ENCODE results near the gene SDHB.

The SDHB gene

GRCh38 chr1:17009706-17010105, 44.1 kb downstream of the SDHB start:
- DNase-seq = no peak

- no peak for DNase-seq
Measured at GRCh38 chr1:17008208-17008855, 45.5 kb downstream of the SDHB start.

DNA sequence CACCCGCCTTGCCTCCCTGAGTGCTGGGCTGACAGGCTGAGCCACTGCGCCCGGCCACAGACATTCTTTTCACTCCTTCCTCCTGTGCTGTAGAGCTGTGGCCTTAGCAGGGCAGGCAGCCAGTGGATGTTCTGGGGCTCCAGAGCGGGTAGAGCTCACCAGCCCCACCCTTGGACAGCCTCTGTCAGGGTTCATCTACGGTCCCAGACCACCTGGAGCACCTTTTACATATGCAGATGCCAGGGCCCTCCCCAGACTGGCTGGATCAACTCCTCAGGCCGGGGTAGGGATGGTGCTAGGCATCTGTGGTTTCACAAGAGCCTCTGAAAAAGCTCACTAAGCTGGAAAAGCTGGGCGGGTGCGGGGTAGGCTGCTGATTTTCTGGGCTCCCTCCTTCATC, 46.7 kb downstream of the SDHB start:
- DNase-seq = no peak

DNA sequence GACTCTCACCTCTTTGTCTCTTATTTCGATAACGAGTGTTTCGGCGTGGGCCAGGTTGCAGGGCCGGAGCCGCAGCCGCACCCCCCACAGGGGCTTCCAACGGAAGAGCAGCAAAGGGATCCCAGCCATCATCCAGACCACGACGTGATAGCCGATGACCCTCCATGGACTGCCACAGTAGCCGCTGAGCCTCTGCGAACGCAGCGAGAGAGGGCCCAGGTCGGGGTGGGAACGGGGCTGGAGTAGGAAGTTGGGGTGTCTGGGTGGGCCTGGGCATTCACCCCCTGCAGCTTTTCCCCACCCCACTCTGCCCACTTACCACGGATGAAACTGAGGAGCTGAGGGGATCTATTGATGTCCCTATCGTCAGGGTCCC, 48.5 kb downstream of the SDHB start:
- no peak for DNase-seq

GRCh38 chr1:17004466-17005364, 49.1 kb downstream of the SDHB start:
- no peak for DNase-seq

DNA sequence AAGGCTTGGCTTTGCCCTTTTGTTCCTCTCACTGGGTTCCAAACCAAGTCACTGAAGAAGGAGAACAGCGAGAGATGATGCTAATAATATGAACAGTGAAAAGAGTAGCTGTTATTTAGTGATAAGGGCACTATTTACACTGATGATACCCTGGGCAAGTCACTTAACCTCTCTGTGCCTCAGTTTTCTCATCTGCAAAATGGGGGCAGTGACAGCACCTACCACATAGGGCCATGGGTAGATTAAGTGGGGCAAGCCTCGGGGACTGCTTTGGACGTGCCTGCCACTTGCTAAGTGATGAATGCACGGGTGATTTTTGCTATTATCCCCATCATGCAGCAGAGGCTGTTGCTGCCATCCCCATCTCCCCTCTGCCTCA, 51.3 kb downstream of the SDHB start:
- DNase-seq = no peak

GRCh38 chr1:17001760-17002523, 51.9 kb downstream of the SDHB start:
- no peak for DNase-seq

DNA sequence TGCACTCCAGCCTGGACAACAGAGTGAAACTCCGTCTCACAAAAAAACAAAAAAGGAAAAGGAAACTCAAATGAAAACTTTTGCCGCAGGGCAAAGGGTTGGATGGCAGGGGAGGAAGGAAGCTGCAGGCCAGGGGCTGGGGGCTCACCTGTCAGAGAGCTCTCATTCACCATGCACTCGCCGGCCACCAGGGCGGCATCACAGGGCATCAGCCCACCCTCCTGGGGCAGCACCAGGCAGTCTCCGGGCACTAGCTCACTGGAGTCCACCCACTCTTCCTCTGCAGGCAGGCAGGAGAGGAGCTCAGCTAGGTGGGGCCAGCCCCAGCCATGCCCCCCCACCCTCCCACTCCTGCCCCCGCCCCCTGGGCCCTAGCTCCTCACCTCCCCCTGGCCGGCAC, 54.0 kb downstream of the SDHB start:
- DNase-seq = no peak

GRCh38 chr1:16998589-16998988, 55.2 kb downstream of the SDHB start:
- DNase-seq = no peak

DNA sequence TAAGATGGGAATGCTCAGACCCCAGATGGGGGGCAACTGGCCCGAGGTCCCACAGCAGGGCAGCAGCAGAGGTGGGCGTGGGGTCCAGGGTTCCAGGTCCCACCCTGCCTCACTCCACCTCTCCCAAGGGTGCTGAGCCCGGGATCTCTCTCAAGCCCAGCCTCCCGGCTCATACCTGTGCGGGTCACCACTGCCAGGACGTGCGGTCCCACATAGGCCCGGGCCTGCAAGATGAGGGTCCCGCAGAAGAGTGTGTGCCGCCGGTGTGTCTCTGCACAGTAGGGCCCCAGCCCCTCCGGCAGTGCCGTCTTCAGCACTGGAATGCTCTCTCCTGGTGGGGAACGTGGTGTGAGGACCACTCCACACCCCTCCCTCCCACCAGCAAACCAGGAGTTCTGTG, 57.0 kb downstream of the SDHB start:
- no peak for DNase-seq

GRCh38 chr1:16993521-16994038, 60.3 kb downstream of the SDHB start:
- DNase-seq = no peak

DNA sequence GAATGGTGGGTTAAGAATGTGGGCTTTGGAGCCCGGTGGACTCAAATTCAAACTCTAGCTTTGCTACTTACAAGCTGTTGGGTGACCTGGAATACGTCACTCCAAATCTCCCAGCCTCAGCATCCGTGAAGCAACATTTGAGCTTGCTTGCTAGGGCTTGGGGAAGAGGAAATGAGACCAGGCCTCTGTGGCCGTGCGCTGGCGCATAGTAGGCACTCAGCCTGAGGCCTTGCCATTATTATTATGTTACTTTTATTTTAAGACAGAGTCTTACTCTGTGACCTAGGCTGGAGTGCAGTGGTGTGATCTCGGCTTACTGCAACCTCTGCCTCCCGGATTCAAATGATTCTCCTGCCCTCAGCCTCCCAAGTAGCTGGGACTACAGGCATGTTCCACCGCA, 61.2 kb downstream of the SDHB start:
- no peak for DNase-seq

GRCh38 chr1:16992102-16992501, 61.7 kb downstream of the SDHB start:
- no peak for DNase-seq

DNA sequence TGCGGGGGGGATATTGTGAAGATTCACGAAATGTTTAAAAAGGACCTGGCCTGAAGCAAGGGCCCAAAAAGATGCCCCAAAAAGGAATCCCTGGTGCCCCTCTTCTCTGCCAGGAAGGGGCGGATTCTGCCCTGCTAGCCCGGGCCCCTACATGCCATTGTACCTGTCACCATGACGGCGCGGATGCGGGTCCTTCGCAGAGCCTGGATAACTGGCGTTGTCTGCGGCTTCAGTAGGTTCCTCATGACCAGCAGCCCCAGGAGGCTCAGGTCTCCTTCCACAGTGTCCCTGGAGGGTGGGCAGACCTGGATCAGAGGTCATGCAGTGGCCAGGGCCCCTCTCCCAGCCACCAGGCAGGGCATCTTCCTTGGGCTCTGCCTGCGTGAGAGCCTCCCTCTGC, 62.3 kb downstream of the SDHB start:
- no peak for DNase-seq

GRCh38 chr1:16989676-16990391, 64.0 kb downstream of the SDHB start:
- no peak for DNase-seq

- DNase-seq = no peak
Measured at GRCh38 chr1:16988210-16988609, 65.6 kb downstream of the SDHB start.

GRCh38 chr1:16986962-16987361, 66.9 kb downstream of the SDHB start:
- DNase-seq = no peak

DNA sequence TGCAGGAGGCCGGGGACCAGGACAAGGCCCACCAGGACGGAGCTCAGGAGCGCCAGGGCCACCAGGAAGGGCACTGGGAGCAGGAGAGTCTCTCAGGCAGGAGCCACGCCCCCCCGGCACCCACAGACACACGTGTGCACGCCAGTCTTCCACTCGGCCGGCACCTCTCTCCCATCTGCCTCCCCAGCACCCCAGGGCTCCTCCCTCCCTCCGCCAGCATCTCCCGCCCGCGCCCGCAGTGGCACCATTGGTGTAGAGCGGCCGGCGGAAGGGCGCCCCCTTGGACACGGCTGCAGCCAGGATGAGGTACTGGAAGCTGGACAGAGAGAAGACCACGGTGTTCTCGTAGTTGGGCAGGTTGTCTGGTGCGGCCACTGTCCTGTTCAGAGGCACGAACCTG, 67.3 kb downstream of the SDHB start:
- DNase-seq = no peak

- DNase-seq = no peak
Measured at GRCh38 chr1:16986113-16986512, 67.7 kb downstream of the SDHB start.

GRCh38 chr1:16984717-16985116, 69.1 kb downstream of the SDHB start:
- DNase-seq = no peak

DNA sequence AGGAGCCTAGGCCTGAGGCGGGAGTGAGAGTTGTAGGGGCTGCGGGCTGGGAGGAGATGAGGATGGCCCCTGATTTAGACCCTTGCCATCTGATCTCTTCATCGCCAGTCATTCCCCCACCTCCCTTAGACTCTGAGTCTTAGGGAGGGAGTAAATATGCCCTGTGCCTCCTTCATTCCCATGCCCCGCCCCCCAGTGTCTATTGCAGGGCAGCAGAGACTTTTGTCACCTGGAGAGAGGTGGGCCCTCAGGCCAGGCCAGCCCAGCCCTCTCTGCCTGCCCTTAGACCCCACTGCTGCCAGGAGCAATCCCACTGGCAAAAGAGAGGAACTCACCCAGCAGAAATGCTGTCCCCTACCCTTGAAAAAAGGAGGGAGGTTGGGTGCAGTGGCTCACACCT, 70.2 kb downstream of the SDHB start:
- DNase-seq = no peak

DNA sequence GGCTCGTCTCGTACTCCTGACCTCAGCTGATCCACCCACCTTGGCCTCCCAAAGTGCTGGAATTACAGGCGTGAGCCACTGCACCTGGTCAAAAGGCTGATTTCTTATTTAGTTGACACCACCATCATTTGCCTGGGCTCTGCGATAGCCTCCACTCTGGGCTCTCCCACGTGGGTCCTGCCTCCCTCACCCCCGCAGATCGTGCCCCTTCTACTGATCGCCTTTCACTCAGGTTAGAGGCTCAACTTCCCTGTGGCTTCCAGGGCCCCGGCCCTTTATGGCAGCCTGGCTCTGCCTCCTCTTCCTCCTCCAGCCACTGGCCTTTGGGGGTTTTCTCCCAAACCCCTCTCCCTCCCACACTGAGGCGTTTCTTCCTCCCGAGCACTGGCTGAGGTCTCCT, 70.9 kb downstream of the SDHB start:
- no peak for DNase-seq

DNA sequence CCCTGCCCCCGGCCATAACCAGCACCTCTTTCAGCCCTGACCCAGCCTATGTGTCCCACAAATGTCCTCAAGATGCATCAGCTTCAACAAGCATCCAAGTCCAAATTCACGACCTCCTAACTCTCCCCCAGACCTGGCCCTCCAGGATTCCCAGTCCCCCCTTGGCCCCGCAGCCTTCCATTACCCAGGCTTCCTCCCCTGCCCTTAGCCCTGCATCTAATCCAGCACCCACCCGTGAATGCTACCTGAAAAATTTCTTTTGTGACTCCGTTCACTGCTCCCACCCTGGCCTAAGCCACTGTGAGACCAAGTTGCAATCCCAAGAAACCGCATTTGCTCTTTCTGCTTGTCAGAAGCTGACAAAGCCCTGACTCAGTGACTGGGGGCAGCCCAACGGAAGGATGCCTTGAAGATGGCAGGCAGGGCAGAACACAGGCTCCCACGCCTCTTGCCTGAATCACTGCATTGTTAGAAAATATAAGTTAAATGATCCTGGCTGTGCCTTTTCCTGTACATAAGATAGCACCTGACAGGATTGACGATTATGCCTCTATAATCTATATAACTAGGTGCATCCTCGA, 72.5 kb downstream of the SDHB start:
- DNase-seq = no peak

Measured in COR-L47 (cell line).